HEK293 (cell line): Measurements from ENCODE around the gene INSIG2.

Experiments used
- CTCF ChIA-PET: fragments of 350-600 bp; formaldehyde crosslinking; extraction: SDS; loops from one replicate; lab custom pipeline; 2021; ENCODE audit warnings: antibody characterized with exemption; lab: Yijun Ruan, JAX
- POLR2A ChIA-PET: fragments of 300-600 bp; formaldehyde crosslinking; extraction: SDS; loops from one replicate; lab custom pipeline; 2020; ENCODE audit warnings: antibody characterized with exemption, inconsistent platforms; lab: Yijun Ruan, JAX
- H3K27ac ChIP-seq: fragments of 200-500 bp; sonication (Bioruptor generic); 2 replicates; pipeline ENCODE4 v1.5.1; 2014; ENCODE audit warnings: low read depth, low read length, control low read depth, inconsistent platforms; ENCODE audit errors: extremely low read depth
- H3K36me3 ChIP-seq, 2 experiments: fragments of 200-500 bp in 1 of 2; sonication (Bioruptor generic) in 1 of 2; 1 replicate in 1 of 2; 2 replicates in 1 of 2; pipeline ENCODE4 v1.5.1; 2014 to 2017; ENCODE audit warnings: inconsistent platforms in 2 of 2, low read length in 2 of 2; ENCODE audit not compliant: control insufficient read depth in 2 of 2, insufficient read depth in 1 of 2
- H3K4me1 ChIP-seq: fragments of 200-500 bp; sonication (Bioruptor generic); 2 replicates; pipeline ENCODE4 v1.5.1; 2014; ENCODE audit warnings: mild to moderate bottlenecking, low read length, inconsistent platforms; ENCODE audit not compliant: control insufficient read depth, insufficient read depth
- H3K4me3 ChIP-seq: 2 replicates; pipeline ENCODE4 v1.5.1; 2011; ENCODE audit warnings: low read depth, mild to moderate bottlenecking, control low read depth, low read length, moderate library complexity
- H3K9me3 ChIP-seq: fragments of 200-500 bp; sonication (Bioruptor generic); 2 replicates; pipeline ENCODE4 v1.5.1; 2014; ENCODE audit warnings: low read depth, low read length, inconsistent platforms; ENCODE audit not compliant: control insufficient read depth, insufficient read depth
- ATF2 ChIP-seq: fragments of 450-650 bp; formaldehyde crosslinking; IDR thresholded peaks from 2 replicates; pipeline ENCODE4 v1.5.1; 2016; ENCODE audit warnings: missing biosample characterization, missing genetic modification characterization, low read depth
- BCL6B ChIP-seq: fragments of 450-650 bp; formaldehyde crosslinking; IDR thresholded peaks from 2 replicates; pipeline ENCODE4 v1.5.1; 2017; ENCODE audit warnings: missing biosample characterization, missing genetic modification characterization
- GLI2 ChIP-seq: fragments of 450-650 bp; formaldehyde crosslinking; IDR thresholded peaks from 2 replicates; pipeline ENCODE4; 2017; ENCODE audit warnings: missing biosample characterization, missing genetic modification characterization, low read depth, borderline replicate concordance
- GLI4 ChIP-seq: fragments of 450-650 bp; formaldehyde crosslinking; IDR thresholded peaks from 2 replicates; pipeline ENCODE4 v1.5.1; 2016; ENCODE audit warnings: missing biosample characterization, missing genetic modification characterization
- HOXC10 ChIP-seq: sonication (generic); formaldehyde crosslinking; IDR thresholded peaks from 2 replicates; pipeline ENCODE4 v1.8.1; 2023; ENCODE audit warnings: mild to moderate bottlenecking, missing genetic modification reagents
- MEIS1 ChIP-seq: sonication (generic); formaldehyde crosslinking; IDR thresholded peaks from 2 replicates; pipeline ENCODE4 v1.8.1; 2022; ENCODE audit warnings: missing genetic modification reagents, mild to moderate bottlenecking, borderline replicate concordance
- PRDM10 ChIP-seq: fragments of 450-650 bp; formaldehyde crosslinking; IDR thresholded peaks from 2 replicates; pipeline ENCODE4 v1.5.1; 2016; ENCODE audit warnings: missing biosample characterization, missing genetic modification characterization
- SALL2 ChIP-seq: fragments of 450-650 bp; formaldehyde crosslinking; IDR thresholded peaks from 2 replicates; pipeline ENCODE4 v1.5.0; 2017; ENCODE audit warnings: missing biosample characterization, mild to moderate bottlenecking, missing genetic modification characterization, borderline replicate concordance
- TSHZ1 ChIP-seq: fragments of 450-650 bp; formaldehyde crosslinking; IDR thresholded peaks from 2 replicates; pipeline ENCODE4 v1.5.1; 2016; ENCODE audit warnings: missing biosample characterization, missing genetic modification characterization, borderline replicate concordance
- ZBTB17 ChIP-seq: fragments of 450-650 bp; formaldehyde crosslinking; IDR thresholded peaks from 2 replicates; pipeline ENCODE4 v1.5.1; 2016; ENCODE audit warnings: missing biosample characterization, missing genetic modification characterization
- ZBTB21 ChIP-seq: fragments of 450-650 bp; formaldehyde crosslinking; IDR thresholded peaks from 2 replicates; pipeline ENCODE4 v1.5.1; 2017; ENCODE audit warnings: missing biosample characterization, missing genetic modification characterization
- ZBTB7A ChIP-seq: fragments of 450-650 bp; formaldehyde crosslinking; IDR thresholded peaks from 2 replicates; pipeline ENCODE4 v1.5.1; 2016; ENCODE audit warnings: low read depth, missing biosample characterization, missing genetic modification characterization
- ZFP37 ChIP-seq: fragments of 450-650 bp; formaldehyde crosslinking; IDR thresholded peaks from 2 replicates; pipeline ENCODE4 v1.5.1; 2016; ENCODE audit warnings: missing biosample characterization, missing genetic modification characterization
- ZNF138 ChIP-seq: fragments of 450-650 bp; formaldehyde crosslinking; IDR thresholded peaks from 2 replicates; pipeline ENCODE4 v1.5.1; 2016; ENCODE audit warnings: missing biosample characterization, missing genetic modification characterization, borderline replicate concordance
- ZNF366 ChIP-seq: fragments of 450-650 bp; formaldehyde crosslinking; conservative IDR thresholded peaks from 2 replicates; pipeline ENCODE4 v1.5.1; 2016; ENCODE audit warnings: missing biosample characterization, missing genetic modification characterization
- ZNF549 ChIP-seq: fragments of 450-650 bp; IDR thresholded peaks from 2 replicates; pipeline ENCODE4 v1.5.1; 2018; ENCODE audit warnings: missing biosample characterization, missing genetic modification characterization, mild to moderate bottlenecking, inconsistent platforms, moderate library complexity
- ZNF585B ChIP-seq: fragments of 450-650 bp; formaldehyde crosslinking; IDR thresholded peaks from 2 replicates; pipeline ENCODE4 v1.5.1; 2016; ENCODE audit warnings: missing biosample characterization, missing genetic modification characterization
- ZNF677 ChIP-seq: fragments of 450-650 bp; IDR thresholded peaks from 2 replicates; pipeline ENCODE4 v1.5.0; 2018; ENCODE audit warnings: missing biosample characterization, mild to moderate bottlenecking, missing genetic modification characterization, moderate library complexity
- ZNF692 ChIP-seq: fragments of 450-650 bp; formaldehyde crosslinking; IDR thresholded peaks from 2 replicates; pipeline ENCODE4 v1.5.1; 2016; ENCODE audit warnings: missing biosample characterization, missing genetic modification characterization
- ZNF701 ChIP-seq: fragments of 450-650 bp; formaldehyde crosslinking; IDR thresholded peaks from 2 replicates; pipeline ENCODE4 v1.5.1; 2016; ENCODE audit warnings: missing biosample characterization, missing genetic modification characterization
- ZNF768 ChIP-seq: fragments of 450-650 bp; formaldehyde crosslinking; IDR thresholded peaks from 2 replicates; pipeline ENCODE4 v1.5.1; 2018; ENCODE audit warnings: missing biosample characterization, mild to moderate bottlenecking, missing genetic modification characterization
- ZNF785 ChIP-seq: fragments of 450-650 bp; formaldehyde crosslinking; IDR thresholded peaks from 2 replicates; pipeline ENCODE4 v1.5.1; 2016; ENCODE audit warnings: missing biosample characterization, missing genetic modification characterization
- ZSCAN23 ChIP-seq: fragments of 450-650 bp; formaldehyde crosslinking; IDR thresholded peaks from 2 replicates; pipeline ENCODE4 v1.5.1; 2016; ENCODE audit warnings: missing biosample characterization, missing genetic modification characterization
- ZXDB ChIP-seq: fragments of 450-650 bp; formaldehyde crosslinking; IDR thresholded peaks from 2 replicates; pipeline ENCODE4 v1.5.1; 2016; ENCODE audit warnings: missing biosample characterization, missing genetic modification characterization

The INSIG2 gene

GRCh38 chr2:118049140-118049815 lies 39.0 kb upstream of the INSIG2 start:
- POLR2A ChIA-PET = no interaction called here
- no peak overlapping the region; the same call in 1 of the 2 replicates for H3K27ac ChIP-seq
- TF ChIP-seq GLI4 (tag by site-specific recombination) = no peak
- TF ChIP-seq ZFP37 (tag by site-specific recombination) = no peak
- no peak for TF ChIP-seq ZNF138
- no peak for TF ChIP-seq ZNF701 (tag by site-specific recombination)
- TF ChIP-seq PRDM10 (tag by site-specific recombination) = no peak
- no peak for TF ChIP-seq ZNF785 (tag by site-specific recombination)
- no peak for TF ChIP-seq ZBTB21 (tag by site-specific recombination)
- no peak for TF ChIP-seq ZSCAN23 (tag by site-specific recombination)
- TF ChIP-seq ZNF585B (tag by site-specific recombination) = no peak
- TF ChIP-seq HOXC10 (CRISPR knock-in tag) = no peak
- no peak for TF ChIP-seq MEIS1
- peak; percentile 73 for TF ChIP-seq ZNF768
- TF ChIP-seq ZNF549 (tag by site-specific recombination) = no peak
- TF ChIP-seq BCL6B (tag by site-specific recombination) = no peak
- TF ChIP-seq GLI2 (tag by site-specific recombination) = no peak
- no peak for TF ChIP-seq SALL2 (tag by site-specific recombination)
- no peak for TF ChIP-seq ATF2 (tag by site-specific recombination)
- no peak for TF ChIP-seq ZBTB7A (tag by site-specific recombination)
- peak; percentile 45; the same call in 1 of the 2 replicates for TF ChIP-seq ZNF692 (tag by site-specific recombination)
- TF ChIP-seq ZXDB (tag by site-specific recombination) = 0 out of 2 replicates have a peak, but pooled peaks have one; percentile 43
- TF ChIP-seq TSHZ1 (tag by site-specific recombination) = no peak
- peak; percentile 45 for TF ChIP-seq ZNF366 (tag by site-specific recombination)
- TF ChIP-seq ZBTB17 (tag by site-specific recombination) = no peak
- TF ChIP-seq ZNF677 (tag by site-specific recombination) = no peak

More at GRCh38 chr2:118049140-118049815, 39.0 kb upstream of the INSIG2 start:
- peaks cover 22% of the 10 kb centered on the region for H3K4me1 ChIP-seq
- CTCF ChIA-PET = interaction anchor here (0.7 to 3.5 kb wide), 2 partner anchors 13 to 129 kb away, joined by 3 to 77 read pairs; no protein-coding TSS in a partner anchor
- no peaks in the 10 kb centered on the region for H3K9me3 ChIP-seq
- no peak overlapping the region for H3K4me3 ChIP-seq
- H3K36me3 ChIP-seq = no peaks in the 10 kb centered on the region
